ENCODE results near the gene CDHR3. TPM values are rescaled to one million over a fixed set of nuclear protein-coding genes. Genes with fewer than 3 reads are reported as not detected.

CDHR3 gene
- total RNA-seq, 1 experiment from 2014 or later, result 3.3 TPM

DNA sequence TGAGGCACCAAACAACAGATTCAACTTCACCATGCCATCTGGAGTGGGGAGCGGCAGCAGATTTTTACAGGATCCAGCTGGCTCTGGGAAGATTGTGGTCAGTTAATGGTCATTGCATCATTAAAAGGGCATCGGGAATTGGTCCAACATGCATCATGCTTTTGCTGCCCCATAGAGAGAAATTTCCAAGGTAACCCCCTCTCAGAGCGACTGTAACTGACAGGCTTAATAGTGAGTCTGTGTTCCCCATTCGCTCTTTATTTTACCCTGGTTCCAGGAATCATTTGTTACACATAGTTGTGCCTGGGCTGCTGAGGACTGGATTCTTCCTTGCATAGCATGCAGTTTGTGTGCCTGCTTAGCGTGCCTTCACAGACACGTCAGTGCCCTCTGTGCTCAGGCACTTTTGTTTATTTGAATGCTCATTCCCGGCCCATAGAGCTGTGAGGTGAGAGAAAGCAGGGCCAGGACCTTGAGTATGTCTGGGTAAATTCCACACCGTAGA is 49.9 kb downstream of the CDHR3 start:
- WGBS (ENCODE audit: extremely low coverage, insufficient read length, low lambda C conversion rate), result no CpG with 5 or more reads among the region's 8 CpGs
- H4K91ac ChIP-seq (ENCODE audit: insufficient read length, low read depth, low read length), result no peak overlapping the region
- H4K8ac ChIP-seq (replicated peaks; ENCODE audit: insufficient read length, low read depth, low read length), result no peak overlapping the region
- no peak for DNase-seq
- no peak overlapping the region for H3K23ac ChIP-seq (ENCODE audit: insufficient read length, low read depth, low read length)
- H2BK5ac ChIP-seq (ENCODE audit: insufficient read length, low read length), result no peak overlapping the region
- H2BK15ac ChIP-seq (ENCODE audit: low read depth, low read length), result no peak overlapping the region
- peaks cover 5% of the 10 kb centered on the region; the same call in 1 of the 2 replicates for H3K4me1 ChIP-seq (ENCODE audit: insufficient read depth, low read length)
- H3K79me2 ChIP-seq (ENCODE audit: insufficient read depth, low read length), result no peaks in the 10 kb centered on the region
- no peak overlapping the region for H3K14ac ChIP-seq (ENCODE audit: insufficient read depth, low read length)
- no peaks in the 10 kb centered on the region for H3K9me3 ChIP-seq (ENCODE audit: control insufficient read depth, low read depth, low read length)
- H3K4me1 Mint-ChIP-seq, result peaks cover 33 to 34% of the 10 kb centered on the region in 2 experiments
- H3K18ac ChIP-seq (ENCODE audit: insufficient read length, low read depth, low read length), result no peak overlapping the region
- no peaks in the 10 kb centered on the region; the same call in 1 of the 2 replicates for H3K27me3 ChIP-seq (ENCODE audit: insufficient read depth, low read length)
- peaks cover 21% of the 10 kb centered on the region for H3K27me3 Mint-ChIP-seq (ENCODE audit: low read depth)
- no peaks in the 10 kb centered on the region for H3K23me2 ChIP-seq (ENCODE audit: insufficient read length, low read depth, low read length, poor library complexity, severe bottlenecking)
- no peak for TF ChIP-seq CTCF (conservative IDR thresholded peaks at IDR 0.05)
- no peak overlapping the region for H3K27ac ChIP-seq (ENCODE audit: insufficient read length, low read depth, low read length)
- peaks cover 4 to 10% (median 8%) of the 10 kb centered on the region in 3 experiments; a peak in 5 of 7 replicates for H3K36me3 Mint-ChIP-seq (ENCODE audit: insufficient read depth in 1 of 3, low read depth in 3 of 3)
- no peak overlapping the region for H3K4ac ChIP-seq (ENCODE audit: low read depth, low read length)
- no peak overlapping the region for H3K4me2 ChIP-seq (ENCODE audit: insufficient read depth, insufficient read length, low read length)
- no peak overlapping the region for H3K56ac ChIP-seq (ENCODE audit: insufficient read length, low read depth, low read length)
- H3K27ac Mint-ChIP-seq, result 0 out of 7 replicates have a peak overlapping the region, but pooled peaks of 1 of the 3 experiments have one; percentile 7
- H2BK120ac ChIP-seq (ENCODE audit: low read depth, low read length, poor library complexity, severe bottlenecking), result no peak overlapping the region
- no peak overlapping the region for H2AK5ac ChIP-seq (ENCODE audit: insufficient read length, low read length)
- H3T11ph ChIP-seq (ENCODE audit: low read length), result no peak overlapping the region
- H3K79me1 ChIP-seq (ENCODE audit: insufficient read depth, low read depth, low read length, poor library complexity, severe bottlenecking), result no peaks in the 10 kb centered on the region
- no peak overlapping the region for H2BK12ac ChIP-seq (ENCODE audit: insufficient read length, low read depth, low read length)
- H3K9me3 Mint-ChIP-seq, result peaks cover 8 to 9% of the 10 kb centered on the region in 2 experiments; a peak in 4 of 5 replicates
- H4K20me1 ChIP-seq (ENCODE audit: control insufficient read depth, insufficient read depth, insufficient read length), result no peaks in the 10 kb centered on the region
- H2BK20ac ChIP-seq (ENCODE audit: low read depth, low read length, poor library complexity, severe bottlenecking), result no peak overlapping the region
- no peak overlapping the region for H2AFZ ChIP-seq (ENCODE audit: low read length)
- no peak overlapping the region for H4K5ac ChIP-seq (ENCODE audit: insufficient read length, low read depth, low read length)
- no peak overlapping the region for H3K4me3 Mint-ChIP-seq
- H3K9ac ChIP-seq (ENCODE audit: extremely low read depth, insufficient read length, low read length), result no peak overlapping the region

All from H9 (cell line).